Measurements from ENCODE around the gene S100B. TPM values are rescaled to one million over a fixed set of nuclear protein-coding genes. Genes with fewer than 3 reads are reported as not detected.
A peak's percentile ranks its signal among the peaks of the same experiment; 100 is the strongest.

S100B gene
- total and polyA plus RNA-seq, 9 of the 15 experiments (the other 6 are each of a cell fraction or from before 2014, with no cell fraction given): not detected

- TF ChIP-seq ZNF124 (CRISPR knock-in tag; IDR thresholded peaks at IDR 0.05) (no peak), CEBPB (tag; IDR thresholded peaks at IDR 0.05) (peak; percentile 49; the same call in 1 of the 2 replicates), LEF1 (IDR thresholded peaks at IDR 0.05) (no peak), CEBPG (CRISPR knock-in tag; IDR thresholded peaks at IDR 0.05) (no peak), CEBPG (tag; conservative IDR thresholded peaks at IDR 0.05 in 1 of 2, IDR thresholded peaks at IDR 0.05 in 1 of 2) (peak in 1 of 2 experiments; percentile 58; a peak in 2 of 4 replicates), PKNOX1 (IDR thresholded peaks at IDR 0.05) (peak; percentile 59), THRAP3 (IDR thresholded peaks at IDR 0.05; ENCODE audit: borderline replicate concordance) (no peak), NCOA4 (IDR thresholded peaks at IDR 0.05; ENCODE audit: partially characterized antibody) (no peak), CBX8 (IDR thresholded peaks at IDR 0.05; ENCODE audit: borderline replicate concordance, extremely low read depth, low read depth, low read length, poor library complexity, severe bottlenecking) (peak; percentile 66), TCF7 (IDR thresholded peaks at IDR 0.05; ENCODE audit: borderline replicate concordance) (no peak)
- TF ChIP-seq, protein P1, sequence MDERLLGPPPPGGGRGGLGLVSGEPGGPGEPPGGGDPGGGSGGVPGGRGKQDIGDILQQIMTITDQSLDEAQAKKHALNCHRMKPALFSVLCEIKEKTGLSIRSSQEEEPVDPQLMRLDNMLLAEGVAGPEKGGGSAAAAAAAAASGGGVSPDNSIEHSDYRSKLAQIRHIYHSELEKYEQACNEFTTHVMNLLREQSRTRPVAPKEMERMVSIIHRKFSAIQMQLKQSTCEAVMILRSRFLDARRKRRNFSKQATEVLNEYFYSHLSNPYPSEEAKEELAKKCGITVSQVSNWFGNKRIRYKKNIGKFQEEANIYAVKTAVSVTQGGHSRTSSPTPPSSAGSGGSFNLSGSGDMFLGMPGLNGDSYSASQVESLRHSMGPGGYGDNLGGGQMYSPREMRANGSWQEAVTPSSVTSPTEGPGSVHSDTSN (CRISPR knock-in tag; IDR thresholded peaks at IDR 0.05; ENCODE audit: low read depth): no peak
- TF ChIP-seq, protein P1 (tag; conservative IDR thresholded peaks at IDR 0.05; ENCODE audit: low read depth): peak; percentile 44; the same call in 1 of the 2 replicates
These were observed 430 bp downstream of the S100B start (continued) for GRCh38 chr21:46604329-46604974.

Data from K562 (cell line).